Measurements from ENCODE around the gene PSMD3. TPM values are rescaled to one million over a fixed set of nuclear protein-coding genes. Genes with fewer than 3 reads are reported as not detected.

Gene PSMD3
- total and polyA plus RNA-seq, 4 donors, result 30.7 to 80.7 (median 66.3) TPM

GRCh38 chr17:39979016-39979670 is 1.5 kb upstream of the PSMD3 start (continued):
- TF ChIP-seq REST (IDR thresholded peaks at IDR 0.05) (no peak), FOXA1 (IDR thresholded peaks at IDR 0.05) (no peak), RAD21 (IDR thresholded peaks at IDR 0.05) (no peak)

DNA sequence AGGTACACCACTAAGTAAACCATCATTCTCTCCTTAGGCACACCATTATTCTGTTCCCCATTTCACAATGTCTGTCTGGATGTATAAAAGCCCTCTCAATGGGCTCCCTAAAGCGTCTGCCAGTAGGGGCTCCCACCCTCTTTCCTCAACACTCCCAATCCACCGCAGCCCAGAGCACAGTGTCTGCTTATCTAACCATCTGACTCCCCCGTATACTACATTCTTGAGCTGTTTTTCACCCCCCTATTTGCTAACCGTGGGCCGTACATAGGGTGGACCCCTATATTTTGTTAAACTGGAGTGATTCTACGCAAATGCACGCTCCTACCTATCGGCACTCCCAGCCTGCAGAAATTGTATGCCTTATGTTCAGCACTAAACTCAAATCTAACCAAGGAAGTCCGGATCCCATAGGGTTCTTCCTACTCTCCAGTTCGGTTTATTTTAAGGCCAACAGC is 685 bp upstream of the PSMD3 start:
- peak overlapping the region; percentile 67 to 75 for H3K9ac ChIP-seq (ENCODE audit: low read depth in 1 of 2, low read length in 2 of 2)
- peak overlapping the region; percentile 51 to 86 for H3K27ac ChIP-seq (ENCODE audit: low read depth in 1 of 2, low read length in 2 of 2)
- peaks cover 0 to 23% (median 20%) of the 10 kb centered on the region in 4 donors for H3K4me1 ChIP-seq (ENCODE audit: control insufficient read depth in 4 of 4, insufficient read depth in 4 of 4, low read length in 3 of 4)
- peak overlapping the region; percentile 55 to 62 (median 59) for H3K4me3 ChIP-seq (ENCODE audit: low read depth in 1 of 3, low read length in 3 of 3)
- H3K27me3 ChIP-seq (ENCODE audit: control insufficient read depth in 4 of 4, insufficient read depth in 4 of 4, low read length in 3 of 4), result no peaks in the 10 kb centered on the region
- WGBS, result 2% methylated on average over 10 of the region's 10 CpGs
- TF ChIP-seq YY1 (IDR thresholded peaks at IDR 0.05) (no peak), TAF1 (conservative IDR thresholded peaks at IDR 0.05) (no peak)
- H3K9me3 ChIP-seq (ENCODE audit: control insufficient read depth in 4 of 4, low read length in 3 of 4), result no peaks in the 10 kb centered on the region
- no peak for DNase-seq (ENCODE audit: low spot score)
- H3K36me3 ChIP-seq (ENCODE audit: control insufficient read depth in 4 of 4, insufficient read depth in 3 of 4, low read depth in 1 of 4, low read length in 3 of 4), result peaks cover 6 to 9% (median 7%) of the 10 kb centered on the region in 4 donors

DNA sequence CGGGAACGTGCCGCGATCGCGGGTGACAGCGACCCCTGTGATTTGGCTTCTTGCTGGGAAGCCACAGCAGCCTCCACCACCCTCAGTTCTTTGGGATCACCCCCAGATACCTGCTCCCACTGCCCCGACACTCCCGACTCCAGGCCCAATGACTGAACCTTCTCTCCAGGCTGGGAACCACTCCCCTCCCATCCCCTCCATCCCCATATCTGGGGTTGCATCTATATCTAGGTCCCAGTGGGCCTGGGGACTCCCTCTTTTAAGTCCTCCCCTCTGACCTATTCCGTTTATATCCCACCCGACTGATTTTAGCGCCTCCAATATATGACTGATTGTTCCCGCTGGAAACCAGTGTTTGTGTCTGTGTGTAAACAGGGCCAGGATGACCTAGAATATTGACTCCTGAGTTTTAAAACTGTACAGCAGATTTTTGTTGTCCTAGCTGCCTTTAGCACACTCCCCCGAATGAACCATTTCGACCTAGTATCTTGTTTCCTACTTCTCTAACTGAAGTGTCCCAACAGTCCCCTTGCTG is 667 bp downstream of the PSMD3 start:
- Histone ChIP-seq H3K4me3 (ENCODE audit: low read depth in 1 of 3, low read length in 3 of 3) (peak overlapping the region; percentile 85 to 99 (median 86)), H3K36me3 (ENCODE audit: control insufficient read depth in 4 of 4, insufficient read depth in 3 of 4, low read depth in 1 of 4, low read length in 3 of 4) (peaks cover 11 to 23% (median 19%) of the 10 kb centered on the region in 4 donors), H3K27ac (ENCODE audit: low read depth in 1 of 2, low read length in 2 of 2) (peak overlapping the region; percentile 85 to 86), H3K4me1 (ENCODE audit: control insufficient read depth in 4 of 4, insufficient read depth in 4 of 4, low read length in 3 of 4) (peaks cover 0 to 23% (median 20%) of the 10 kb centered on the region in 4 donors), H3K27me3 (ENCODE audit: control insufficient read depth in 4 of 4, insufficient read depth in 4 of 4, low read length in 3 of 4) (no peaks in the 10 kb centered on the region), H3K9me3 (ENCODE audit: control insufficient read depth in 4 of 4, low read length in 3 of 4) (no peaks in the 10 kb centered on the region), H3K9ac (ENCODE audit: low read depth in 1 of 2, low read length in 2 of 2) (peak overlapping the region; percentile 76 to 92)
- WGBS, result under 1% methylated on average over 15 of the region's 15 CpGs
- TF ChIP-seq FOXA2 (IDR thresholded peaks at IDR 0.05), result peak; percentile 36
- TF ChIP-seq TAF1 (conservative IDR thresholded peaks at IDR 0.05), result no peak
- no peak for DNase-seq (ENCODE audit: low spot score)

DNA sequence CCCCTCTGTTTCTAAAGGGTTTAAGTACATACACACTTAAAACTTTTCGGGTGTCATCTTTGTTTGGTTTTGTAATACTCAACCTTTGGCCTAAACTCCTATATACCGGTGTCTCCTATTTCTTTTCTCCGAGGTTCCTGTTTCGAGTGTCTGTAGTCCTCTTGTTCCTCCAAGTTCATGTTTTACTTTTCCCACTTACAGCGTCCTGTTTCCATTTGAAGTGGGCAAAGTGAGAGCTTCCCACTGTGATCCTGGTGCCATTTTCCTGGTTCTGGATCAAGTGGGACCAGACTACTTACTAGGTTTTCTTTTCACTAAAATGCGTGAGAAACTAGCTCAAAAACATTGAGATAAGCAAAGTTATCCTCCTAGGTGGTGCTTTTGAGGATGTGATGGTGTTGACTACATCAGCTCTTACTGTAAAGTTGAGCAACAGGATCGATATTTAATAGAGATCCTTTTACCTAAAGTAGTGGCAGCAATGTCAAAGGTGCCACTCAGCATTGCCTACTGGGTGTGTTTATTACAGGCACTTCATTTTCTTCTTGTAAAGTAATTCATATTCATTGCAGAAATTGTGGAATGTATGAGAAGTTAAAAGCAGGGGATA is 1.3 kb downstream of the PSMD3 start:
- Histone ChIP-seq H3K27me3 (ENCODE audit: control insufficient read depth in 4 of 4, insufficient read depth in 4 of 4, low read length in 3 of 4) (no peaks in the 10 kb centered on the region), H3K4me3 (ENCODE audit: low read depth in 1 of 3, low read length in 3 of 3) (peak overlapping the region; percentile 85 to 99 (median 86)), H3K9ac (ENCODE audit: low read depth in 1 of 2, low read length in 2 of 2) (peak overlapping the region; percentile 76 to 92), H3K9me3 (ENCODE audit: control insufficient read depth in 4 of 4, low read length in 3 of 4) (no peaks in the 10 kb centered on the region), H3K4me1 (ENCODE audit: control insufficient read depth in 4 of 4, insufficient read depth in 4 of 4, low read length in 3 of 4) (peaks cover 0 to 23% (median 20%) of the 10 kb centered on the region in 4 donors), H3K27ac (ENCODE audit: low read depth in 1 of 2, low read length in 2 of 2) (peak overlapping the region; percentile 85 to 86), H3K36me3 (ENCODE audit: control insufficient read depth in 4 of 4, insufficient read depth in 3 of 4, low read depth in 1 of 4, low read length in 3 of 4) (peaks cover 16 to 29% (median 25%) of the 10 kb centered on the region in 4 donors)
- DNase-seq (ENCODE audit: low spot score), result no peak
- 8% methylated on average over 7 of the region's 7 CpGs for WGBS
- TF ChIP-seq JUND (IDR thresholded peaks at IDR 0.05) (no peak), FOXA1 (IDR thresholded peaks at IDR 0.05) (no peak), HNF4G (IDR thresholded peaks at IDR 0.05) (no peak), SP1 (IDR thresholded peaks at IDR 0.05) (no peak), GABPA (IDR thresholded peaks at IDR 0.05 in 1 of 2, conservative IDR thresholded peaks at IDR 0.05 in 1 of 2) (no peak), RAD21 (IDR thresholded peaks at IDR 0.05) (no peak), REST (IDR thresholded peaks at IDR 0.05) (no peak), FOXA2 (IDR thresholded peaks at IDR 0.05) (no peak), EGR1 (IDR thresholded peaks at IDR 0.05; ENCODE audit: low read depth in 2 of 2) (no peak), TAF1 (conservative IDR thresholded peaks at IDR 0.05) (no peak)
- TF ChIP-seq, protein P1, sequence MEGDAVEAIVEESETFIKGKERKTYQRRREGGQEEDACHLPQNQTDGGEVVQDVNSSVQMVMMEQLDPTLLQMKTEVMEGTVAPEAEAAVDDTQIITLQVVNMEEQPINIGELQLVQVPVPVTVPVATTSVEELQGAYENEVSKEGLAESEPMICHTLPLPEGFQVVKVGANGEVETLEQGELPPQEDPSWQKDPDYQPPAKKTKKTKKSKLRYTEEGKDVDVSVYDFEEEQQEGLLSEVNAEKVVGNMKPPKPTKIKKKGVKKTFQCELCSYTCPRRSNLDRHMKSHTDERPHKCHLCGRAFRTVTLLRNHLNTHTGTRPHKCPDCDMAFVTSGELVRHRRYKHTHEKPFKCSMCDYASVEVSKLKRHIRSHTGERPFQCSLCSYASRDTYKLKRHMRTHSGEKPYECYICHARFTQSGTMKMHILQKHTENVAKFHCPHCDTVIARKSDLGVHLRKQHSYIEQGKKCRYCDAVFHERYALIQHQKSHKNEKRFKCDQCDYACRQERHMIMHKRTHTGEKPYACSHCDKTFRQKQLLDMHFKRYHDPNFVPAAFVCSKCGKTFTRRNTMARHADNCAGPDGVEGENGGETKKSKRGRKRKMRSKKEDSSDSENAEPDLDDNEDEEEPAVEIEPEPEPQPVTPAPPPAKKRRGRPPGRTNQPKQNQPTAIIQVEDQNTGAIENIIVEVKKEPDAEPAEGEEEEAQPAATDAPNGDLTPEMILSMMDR (IDR thresholded peaks at IDR 0.05; ENCODE audit: low read depth, low read length, missing input control), result no peak
- TF ChIP-seq, protein P2, sequence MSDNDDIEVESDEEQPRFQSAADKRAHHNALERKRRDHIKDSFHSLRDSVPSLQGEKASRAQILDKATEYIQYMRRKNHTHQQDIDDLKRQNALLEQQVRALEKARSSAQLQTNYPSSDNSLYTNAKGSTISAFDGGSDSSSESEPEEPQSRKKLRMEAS (IDR thresholded peaks at IDR 0.05), result no peak
